LNCAP (cell line): Measurements from ENCODE around the gene GORAB.

Experiments used
- TF ChIP-seq, protein P1 (sequence below): fragments of 450-650 bp; IDR thresholded peaks from 2 replicates; pipeline ENCODE4 v1.5.1; 2017; ENCODE audit warnings: mild to moderate bottlenecking

GORAB gene

DNA sequence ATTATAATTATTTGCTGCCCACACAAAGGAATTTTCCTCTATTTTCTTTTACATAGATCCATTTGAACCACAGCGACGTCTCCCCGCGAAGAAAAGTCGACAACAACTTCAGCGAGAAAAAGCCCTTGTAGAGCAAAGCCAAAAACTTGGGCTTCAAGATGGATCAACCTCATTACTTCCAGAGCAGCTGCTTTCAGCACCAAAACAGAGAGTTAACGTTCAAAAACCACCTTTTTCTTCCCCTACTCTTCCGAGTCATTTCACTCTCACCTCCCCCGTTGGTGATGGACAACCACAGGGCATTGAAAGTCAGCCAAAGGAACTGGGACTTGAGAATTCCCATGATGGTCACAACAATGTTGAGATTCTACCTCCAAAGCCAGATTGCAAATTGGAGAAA lies 7.2 kb downstream of the GORAB start:
- TF ChIP-seq, protein P1, sequence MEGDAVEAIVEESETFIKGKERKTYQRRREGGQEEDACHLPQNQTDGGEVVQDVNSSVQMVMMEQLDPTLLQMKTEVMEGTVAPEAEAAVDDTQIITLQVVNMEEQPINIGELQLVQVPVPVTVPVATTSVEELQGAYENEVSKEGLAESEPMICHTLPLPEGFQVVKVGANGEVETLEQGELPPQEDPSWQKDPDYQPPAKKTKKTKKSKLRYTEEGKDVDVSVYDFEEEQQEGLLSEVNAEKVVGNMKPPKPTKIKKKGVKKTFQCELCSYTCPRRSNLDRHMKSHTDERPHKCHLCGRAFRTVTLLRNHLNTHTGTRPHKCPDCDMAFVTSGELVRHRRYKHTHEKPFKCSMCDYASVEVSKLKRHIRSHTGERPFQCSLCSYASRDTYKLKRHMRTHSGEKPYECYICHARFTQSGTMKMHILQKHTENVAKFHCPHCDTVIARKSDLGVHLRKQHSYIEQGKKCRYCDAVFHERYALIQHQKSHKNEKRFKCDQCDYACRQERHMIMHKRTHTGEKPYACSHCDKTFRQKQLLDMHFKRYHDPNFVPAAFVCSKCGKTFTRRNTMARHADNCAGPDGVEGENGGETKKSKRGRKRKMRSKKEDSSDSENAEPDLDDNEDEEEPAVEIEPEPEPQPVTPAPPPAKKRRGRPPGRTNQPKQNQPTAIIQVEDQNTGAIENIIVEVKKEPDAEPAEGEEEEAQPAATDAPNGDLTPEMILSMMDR, result no peak

DNA sequence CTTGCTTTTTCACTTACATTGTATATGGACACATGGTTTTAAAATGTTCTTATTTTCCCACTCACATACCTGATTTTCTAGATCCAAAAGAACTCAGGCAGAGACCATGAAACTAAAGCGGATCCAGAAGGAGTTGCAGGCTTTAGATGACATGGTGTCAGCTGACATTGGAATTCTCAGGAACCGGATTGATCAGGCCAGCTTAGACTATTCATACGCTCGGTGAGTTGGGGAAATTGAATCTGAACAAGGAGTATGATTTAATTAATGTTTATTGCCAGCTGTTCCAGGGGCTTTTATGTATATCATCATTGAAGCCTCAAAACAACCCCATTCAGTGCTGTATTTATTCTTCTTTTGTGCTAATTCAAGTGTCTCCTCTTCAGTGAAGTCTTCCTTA lies 12.7 kb downstream of the GORAB start:
- TF ChIP-seq, protein P1, result no peak

DNA sequence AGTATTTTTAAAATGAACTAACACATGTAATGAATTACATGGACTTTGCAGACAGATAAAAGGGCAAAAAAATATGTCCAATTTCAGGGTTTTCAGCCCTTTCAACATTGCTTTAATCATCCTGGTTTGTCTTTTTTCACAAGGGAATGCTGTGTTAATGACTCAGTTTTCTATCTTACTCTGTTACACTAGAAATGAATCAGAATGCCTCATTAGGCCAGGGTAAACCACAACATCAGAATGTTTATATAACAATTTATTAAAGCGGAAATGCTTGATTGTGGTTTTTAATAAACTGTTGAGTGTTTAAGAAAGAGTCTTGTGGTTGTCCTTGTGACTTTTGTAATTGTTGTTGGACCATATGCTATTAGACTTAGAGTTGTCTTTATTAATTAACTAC lies 13.5 kb downstream of the GORAB start:
- TF ChIP-seq, protein P1, result no peak

DNA sequence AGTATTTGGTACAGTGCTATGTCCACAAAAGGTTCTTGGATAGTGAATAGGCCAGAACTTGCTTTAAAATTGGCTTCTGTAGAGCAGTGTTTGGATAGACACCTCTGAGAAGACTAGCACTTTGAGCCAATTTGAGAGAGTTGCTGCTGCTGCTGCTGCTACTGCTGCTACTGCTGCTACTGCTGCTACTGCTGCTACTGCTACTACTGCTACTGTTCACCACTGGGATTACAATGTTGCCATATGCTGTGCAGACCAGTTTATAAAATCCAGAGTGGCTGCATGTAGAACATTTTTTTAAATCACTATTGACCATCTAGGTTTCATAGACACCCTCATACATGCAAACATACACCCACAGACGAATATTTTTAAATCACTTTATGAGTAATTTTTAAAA lies 15.3 kb downstream of the GORAB start:
- TF ChIP-seq, protein P1, result no peak

DNA sequence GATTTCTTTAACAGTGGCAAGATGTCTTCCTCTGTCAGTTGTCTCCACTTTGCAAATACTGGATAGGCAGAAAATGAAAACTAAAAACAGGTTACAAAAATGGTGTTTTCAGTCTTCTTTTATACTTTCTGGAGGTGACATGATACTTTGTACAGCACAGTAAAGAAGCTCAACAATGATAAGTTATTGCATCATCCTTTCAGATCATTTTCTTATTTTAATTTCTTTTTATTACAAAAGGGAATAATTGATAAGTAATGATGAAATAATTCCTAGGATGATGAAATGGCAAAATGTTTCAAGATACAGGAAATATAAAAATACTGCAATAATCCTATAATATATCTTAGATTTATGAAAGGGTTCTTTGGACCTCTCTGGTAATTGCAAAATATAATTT lies 16.5 kb downstream of the GORAB start:
- TF ChIP-seq, protein P1, result no peak

DNA sequence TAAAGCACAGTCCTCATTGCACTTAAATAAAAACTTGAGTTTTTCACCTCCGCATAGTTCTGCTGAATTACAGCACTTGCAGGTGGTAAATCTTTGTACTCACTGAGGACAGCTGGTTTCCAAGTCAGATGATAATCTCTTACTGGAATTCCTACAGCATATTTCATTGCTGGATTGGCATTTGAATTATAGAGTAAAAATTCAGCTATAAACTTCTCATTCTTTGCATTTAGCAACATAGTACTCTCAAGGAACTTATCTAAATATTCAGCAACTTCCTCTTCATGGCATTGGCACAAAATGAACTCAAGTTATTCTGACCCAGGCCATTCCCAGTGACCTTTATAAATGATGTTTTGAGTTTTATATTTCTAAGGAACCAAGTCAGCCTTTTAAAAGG lies 23.4 kb downstream of the GORAB start:
- TF ChIP-seq, protein P1, result no peak

DNA sequence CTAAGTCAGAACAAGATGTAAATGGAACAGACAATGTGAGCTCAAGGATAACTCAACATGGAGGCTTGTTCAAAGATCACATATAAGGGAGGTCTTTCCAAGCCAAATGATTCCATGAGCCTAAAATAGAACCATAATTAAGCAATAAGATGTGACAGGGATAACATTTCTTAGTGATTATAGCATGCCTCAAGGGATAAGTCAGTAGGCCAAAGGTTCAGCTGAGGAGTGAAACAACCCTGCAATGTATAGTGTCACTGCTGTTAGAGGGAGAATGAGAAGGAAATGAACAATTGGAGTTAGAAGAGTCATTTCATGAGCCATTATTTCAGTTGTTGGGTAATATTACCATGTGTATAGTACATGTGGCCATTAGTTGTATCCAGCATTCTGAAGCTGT lies 25.0 kb downstream of the GORAB start:
- TF ChIP-seq, protein P1, result no peak

DNA sequence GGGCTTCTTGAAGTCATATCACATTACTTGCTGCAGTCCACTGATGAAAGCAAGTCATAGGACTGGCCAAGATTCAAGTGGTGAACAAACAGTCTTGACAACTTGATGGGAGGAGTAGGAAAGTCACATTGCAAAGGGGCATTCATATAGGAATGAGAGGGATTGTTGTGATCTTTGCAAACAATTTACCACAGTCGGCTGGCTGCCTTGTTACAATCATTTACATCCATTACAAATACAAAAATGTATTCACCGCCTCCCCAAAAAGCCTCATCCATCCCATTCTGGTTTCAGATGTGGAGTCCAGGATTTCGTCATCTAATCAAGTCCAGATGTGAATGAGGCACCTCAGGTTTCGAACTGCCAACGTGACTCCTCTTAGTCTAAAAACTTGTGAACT lies 26.8 kb downstream of the GORAB start:
- TF ChIP-seq, protein P1, result no peak
